Measurements from ENCODE around the gene EXOSC9. TPM values are rescaled to one million over a fixed set of nuclear protein-coding genes. Genes with fewer than 3 reads are reported as not detected.

The EXOSC9 gene
- total and polyA plus RNA-seq, 2 experiments from 2014 or later: 41.9 to 44.1 TPM

GRCh38 chr4:121818215-121818614 lies 17.1 kb downstream of the EXOSC9 start:
- H3K9me2 ChIP-seq (ENCODE audit: insufficient read depth): no peaks in the 10 kb centered on the region
- H3K27me3 ChIP-seq (replicated peaks; ENCODE audit: insufficient read depth): no peaks in the 10 kb centered on the region
- DNase-seq: no peak
- H3K9me3 ChIP-seq (ENCODE audit: low read depth): no peaks in the 10 kb centered on the region
- no peak overlapping the region for H3K4me2 ChIP-seq (ENCODE audit: unreplicated experiment)
- H3K27ac ChIP-seq: peak overlapping the region; percentile 1; the same call in 1 of the 2 replicates
- no peak overlapping the region for H3K4me3 ChIP-seq
- in situ Hi-C loops (cut with MboI): no loop called here
- peaks cover 55% of the 10 kb centered on the region for H3K36me3 ChIP-seq (ENCODE audit: low read depth)
- peaks cover 84% of the 10 kb centered on the region for H3K79me2 ChIP-seq (ENCODE audit: insufficient read depth)
- TF ChIP-seq EZH2phosphoT487 (IDR thresholded peaks at IDR 0.05; ENCODE audit: insufficient read depth, low read depth): no peak
- WGBS, 2 experiments (ENCODE audit: low coverage in 1 of 2, low lambda C conversion rate in 2 of 2, missing lambda C conversion rate in 2 of 2): 100% methylated on average over 1 of the region's 1 CpG
- no peak overlapping the region for H3K9ac ChIP-seq
- H3K4me1 ChIP-seq (ENCODE audit: insufficient read depth): peaks cover 52% of the 10 kb centered on the region
- peaks cover 62% of the 10 kb centered on the region for H3F3A ChIP-seq (ENCODE audit: insufficient read depth)
- no peaks in the 10 kb centered on the region for H4K20me1 ChIP-seq (ENCODE audit: insufficient read depth)
- H2AFZ ChIP-seq: no peak overlapping the region

GRCh38 chr4:121819216-121819965 lies 18.3 kb downstream of the EXOSC9 start:
- peak overlapping the region; percentile 8; the same call in 1 of the 2 replicates for H2AFZ ChIP-seq
- peak overlapping the region; percentile 19 for H3K4me2 ChIP-seq (ENCODE audit: unreplicated experiment)
- H3K79me2 ChIP-seq (ENCODE audit: insufficient read depth): peaks cover 83% of the 10 kb centered on the region
- peaks cover 51% of the 10 kb centered on the region for H3K4me1 ChIP-seq (ENCODE audit: insufficient read depth)
- no peak overlapping the region for H3K4me3 ChIP-seq
- WGBS, 2 experiments (ENCODE audit: low coverage in 1 of 2, low lambda C conversion rate in 2 of 2, missing lambda C conversion rate in 2 of 2): 13% methylated on average over 1 of the region's 1 CpG
- DNase-seq: peak; percentile 45
- H3K27me3 ChIP-seq (replicated peaks; ENCODE audit: insufficient read depth): no peaks in the 10 kb centered on the region
- no peak for TF ChIP-seq EZH2phosphoT487 (IDR thresholded peaks at IDR 0.05; ENCODE audit: insufficient read depth, low read depth)
- TF ChIP-seq EZH2 (IDR thresholded peaks at IDR 0.05; ENCODE audit: insufficient read depth, poor library complexity, severe bottlenecking): no peak
- in situ Hi-C loops (cut with MboI): no loop called here
- no peaks in the 10 kb centered on the region for H4K20me1 ChIP-seq (ENCODE audit: insufficient read depth)
- peak overlapping the region; percentile 2; the same call in 1 of the 2 replicates for H3K9ac ChIP-seq
- peak overlapping the region; percentile 27 for H3K27ac ChIP-seq
- H3K9me2 ChIP-seq (ENCODE audit: insufficient read depth): no peaks in the 10 kb centered on the region
- peaks cover 62% of the 10 kb centered on the region for H3F3A ChIP-seq (ENCODE audit: insufficient read depth)
- no peaks in the 10 kb centered on the region for H3K9me3 ChIP-seq (ENCODE audit: low read depth)
- H3K36me3 ChIP-seq (ENCODE audit: low read depth): peaks cover 49% of the 10 kb centered on the region

- peak overlapping the region; percentile 92 for H2AFZ ChIP-seq
- no peaks in the 10 kb centered on the region for H4K20me1 ChIP-seq (ENCODE audit: insufficient read depth)
- no peak overlapping the region for H3K27ac ChIP-seq
- 41 to 50% methylated on average over 1 of the region's 1 CpG for WGBS, 2 experiments (ENCODE audit: low coverage in 1 of 2, low lambda C conversion rate in 2 of 2, missing lambda C conversion rate in 2 of 2)
- peaks cover 40% of the 10 kb centered on the region for H3K4me1 ChIP-seq (ENCODE audit: insufficient read depth)
- no peaks in the 10 kb centered on the region for H3K9me2 ChIP-seq (ENCODE audit: insufficient read depth)
- H3K36me3 ChIP-seq (ENCODE audit: low read depth): peaks cover 39% of the 10 kb centered on the region
- peak overlapping the region; percentile 96 for H3K4me2 ChIP-seq (ENCODE audit: unreplicated experiment)
- no peaks in the 10 kb centered on the region for H3K27me3 ChIP-seq (replicated peaks; ENCODE audit: insufficient read depth)
- H3F3A ChIP-seq (ENCODE audit: insufficient read depth): peaks cover 40% of the 10 kb centered on the region
- H3K4me3 ChIP-seq: peak overlapping the region; percentile 80
- TF ChIP-seq EZH2 (IDR thresholded peaks at IDR 0.05; ENCODE audit: insufficient read depth, poor library complexity, severe bottlenecking): no peak
- no peak for TF ChIP-seq EZH2phosphoT487 (IDR thresholded peaks at IDR 0.05; ENCODE audit: insufficient read depth, low read depth)
- DNase-seq: no peak
- H3K79me2 ChIP-seq (ENCODE audit: insufficient read depth): peaks cover 60% of the 10 kb centered on the region
- in situ Hi-C loops (cut with MboI): no loop called here
- H3K9me3 ChIP-seq (ENCODE audit: low read depth): no peaks in the 10 kb centered on the region
- H3K9ac ChIP-seq: peak overlapping the region; percentile 81
These were observed 20.9 kb downstream of the EXOSC9 start for GRCh38 chr4:121822047-121822446.

GRCh38 chr4:121822796-121823504 lies 21.8 kb downstream of the EXOSC9 start:
- H3K4me2 ChIP-seq (ENCODE audit: unreplicated experiment): peak overlapping the region; percentile 96
- DNase-seq: peak; percentile 64
- TF ChIP-seq EZH2 (IDR thresholded peaks at IDR 0.05; ENCODE audit: insufficient read depth, poor library complexity, severe bottlenecking) (no peak), EZH2phosphoT487 (IDR thresholded peaks at IDR 0.05; ENCODE audit: insufficient read depth, low read depth) (no peak)
- peak overlapping the region; percentile 74 for H3K27ac ChIP-seq
- no peaks in the 10 kb centered on the region for H3K9me3 ChIP-seq (ENCODE audit: low read depth)
- WGBS, 2 experiments (ENCODE audit: low coverage in 1 of 2, low lambda C conversion rate in 2 of 2, missing lambda C conversion rate in 2 of 2): 1 to 4% methylated on average over 29 to 30 of the region's 30 CpGs
- H3K79me2 ChIP-seq (ENCODE audit: insufficient read depth): peaks cover 51% of the 10 kb centered on the region
- peak overlapping the region; percentile 92 for H2AFZ ChIP-seq
- no peaks in the 10 kb centered on the region for H3K9me2 ChIP-seq (ENCODE audit: insufficient read depth)
- no peaks in the 10 kb centered on the region for H3K27me3 ChIP-seq (replicated peaks; ENCODE audit: insufficient read depth)
- peak overlapping the region; percentile 81 for H3K9ac ChIP-seq
- in situ Hi-C loops (cut with MboI): no loop called here
- H3K4me1 ChIP-seq (ENCODE audit: insufficient read depth): peaks cover 49% of the 10 kb centered on the region
- H3K36me3 ChIP-seq (ENCODE audit: low read depth): peaks cover 32% of the 10 kb centered on the region
- no peaks in the 10 kb centered on the region for H4K20me1 ChIP-seq (ENCODE audit: insufficient read depth)
- peaks cover 32% of the 10 kb centered on the region for H3F3A ChIP-seq (ENCODE audit: insufficient read depth)
- H3K4me3 ChIP-seq: peak overlapping the region; percentile 80

Measured in GM23248 (cell line).